Measurements from ENCODE around the gene ARHGAP19.

ARHGAP19 gene

DNA sequence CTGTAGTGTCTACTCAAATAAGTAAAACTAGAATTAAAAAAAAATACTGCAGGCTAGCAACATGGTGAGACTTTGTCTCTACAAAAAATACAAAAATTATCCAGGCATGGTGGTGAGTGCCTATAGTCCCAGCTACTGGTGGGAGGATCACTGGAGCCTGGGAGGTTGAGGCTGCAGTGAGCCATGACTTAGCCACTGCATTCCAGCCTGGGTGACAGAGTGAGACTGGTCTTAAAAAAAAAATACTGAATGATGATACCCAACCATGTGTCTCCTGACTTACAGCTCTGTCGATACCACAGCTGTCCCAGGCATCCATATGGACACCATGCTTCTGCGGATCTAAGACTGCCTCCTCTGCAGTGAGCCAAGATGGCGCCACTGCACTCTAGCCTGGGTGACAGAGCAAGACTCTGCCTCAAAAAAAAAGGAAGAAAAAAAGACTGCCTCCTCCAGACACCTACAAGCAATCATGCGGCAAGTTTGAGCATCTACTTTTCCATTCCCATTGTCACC, 18.7 kb upstream of the ARHGAP19 start:
- no peak for DNase-seq (ENCODE audit: low read depth)
- H3K4me3 ChIP-seq (ENCODE audit: low read depth, low read length): no peak overlapping the region
- in situ Hi-C loops (cut with HindIII; ENCODE audit: low sequenced_read_pairs): no loop called here
- TF ChIP-seq, protein P1, sequence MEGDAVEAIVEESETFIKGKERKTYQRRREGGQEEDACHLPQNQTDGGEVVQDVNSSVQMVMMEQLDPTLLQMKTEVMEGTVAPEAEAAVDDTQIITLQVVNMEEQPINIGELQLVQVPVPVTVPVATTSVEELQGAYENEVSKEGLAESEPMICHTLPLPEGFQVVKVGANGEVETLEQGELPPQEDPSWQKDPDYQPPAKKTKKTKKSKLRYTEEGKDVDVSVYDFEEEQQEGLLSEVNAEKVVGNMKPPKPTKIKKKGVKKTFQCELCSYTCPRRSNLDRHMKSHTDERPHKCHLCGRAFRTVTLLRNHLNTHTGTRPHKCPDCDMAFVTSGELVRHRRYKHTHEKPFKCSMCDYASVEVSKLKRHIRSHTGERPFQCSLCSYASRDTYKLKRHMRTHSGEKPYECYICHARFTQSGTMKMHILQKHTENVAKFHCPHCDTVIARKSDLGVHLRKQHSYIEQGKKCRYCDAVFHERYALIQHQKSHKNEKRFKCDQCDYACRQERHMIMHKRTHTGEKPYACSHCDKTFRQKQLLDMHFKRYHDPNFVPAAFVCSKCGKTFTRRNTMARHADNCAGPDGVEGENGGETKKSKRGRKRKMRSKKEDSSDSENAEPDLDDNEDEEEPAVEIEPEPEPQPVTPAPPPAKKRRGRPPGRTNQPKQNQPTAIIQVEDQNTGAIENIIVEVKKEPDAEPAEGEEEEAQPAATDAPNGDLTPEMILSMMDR (IDR thresholded peaks at IDR 0.05; ENCODE audit: low read depth, low read length, missing control alignments): no peak

DNA sequence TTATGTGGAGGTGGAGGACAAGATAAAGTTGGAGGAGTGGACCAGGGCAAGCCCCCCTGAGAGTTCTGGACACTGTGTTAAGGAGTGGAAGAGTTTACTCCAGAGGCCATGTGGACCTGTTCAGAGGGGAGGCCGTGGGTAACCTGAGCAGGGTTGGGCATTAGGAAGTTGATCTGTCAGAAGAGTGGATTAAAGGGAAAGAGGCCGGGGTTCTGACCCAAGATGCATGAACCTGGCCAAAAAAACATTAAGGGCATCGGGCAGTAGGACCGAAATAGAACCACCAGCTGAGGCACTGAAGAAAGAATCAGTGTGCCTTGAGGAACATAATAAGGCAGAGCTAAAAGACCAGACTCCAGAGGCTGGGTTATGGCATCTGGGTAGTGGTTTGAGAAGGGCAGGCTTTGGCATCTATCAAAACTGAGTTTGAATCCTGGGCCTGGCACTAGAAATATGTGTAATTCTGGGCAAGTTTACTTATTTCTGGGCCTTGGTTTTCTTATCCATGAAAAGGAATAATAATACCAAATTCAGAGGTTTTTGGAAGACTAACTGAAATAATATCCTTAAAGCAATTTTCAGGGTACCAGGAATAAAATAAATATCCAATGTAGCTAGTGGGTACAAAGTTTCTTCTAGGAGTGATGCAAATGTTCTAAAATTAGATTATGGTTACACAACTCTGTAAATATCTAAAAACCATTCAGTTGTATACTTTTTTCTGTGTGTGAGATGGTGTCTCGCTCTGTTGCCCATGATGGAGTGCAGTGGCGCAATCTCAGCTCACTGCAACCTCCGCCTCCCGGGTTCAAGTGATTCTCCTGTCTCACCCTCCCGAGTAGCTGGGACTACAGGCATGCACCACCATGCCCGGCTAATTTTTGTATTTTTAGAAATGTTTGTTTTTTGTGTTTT, 15.7 kb upstream of the ARHGAP19 start:
- in situ Hi-C loops (cut with HindIII; ENCODE audit: low sequenced_read_pairs): no loop called here
- no peak overlapping the region for H3K4me3 ChIP-seq (ENCODE audit: low read depth, low read length)
- TF ChIP-seq, protein P1 (IDR thresholded peaks at IDR 0.05; ENCODE audit: low read depth, low read length, missing control alignments): no peak
- no peak for DNase-seq (ENCODE audit: low read depth)

DNA sequence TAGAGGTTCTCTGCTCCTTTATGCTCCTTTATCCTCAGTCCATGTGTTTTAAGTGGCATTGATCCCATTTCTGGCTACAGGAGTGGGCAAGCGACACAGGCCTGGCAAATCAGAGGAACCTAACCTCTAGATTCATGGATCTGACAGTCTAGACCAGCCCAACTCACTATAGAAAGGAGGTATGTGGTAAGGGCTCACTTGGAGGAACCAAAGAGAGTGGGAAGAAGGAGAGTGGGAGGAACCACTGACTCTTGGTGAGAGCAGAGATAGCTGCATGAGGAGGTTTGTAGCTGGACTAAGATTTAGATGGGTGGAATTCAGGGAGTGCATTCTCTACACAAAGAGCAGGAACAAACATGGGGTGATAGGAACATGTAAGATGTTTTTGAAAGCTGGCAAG, 15.0 kb upstream of the ARHGAP19 start:
- TF ChIP-seq, protein P1 (IDR thresholded peaks at IDR 0.05; ENCODE audit: low read depth, low read length, missing control alignments): no peak
- in situ Hi-C loops (cut with HindIII; ENCODE audit: low sequenced_read_pairs): no loop called here
- H3K4me3 ChIP-seq (ENCODE audit: low read depth, low read length): no peak overlapping the region
- DNase-seq (ENCODE audit: low read depth): no peak

DNA sequence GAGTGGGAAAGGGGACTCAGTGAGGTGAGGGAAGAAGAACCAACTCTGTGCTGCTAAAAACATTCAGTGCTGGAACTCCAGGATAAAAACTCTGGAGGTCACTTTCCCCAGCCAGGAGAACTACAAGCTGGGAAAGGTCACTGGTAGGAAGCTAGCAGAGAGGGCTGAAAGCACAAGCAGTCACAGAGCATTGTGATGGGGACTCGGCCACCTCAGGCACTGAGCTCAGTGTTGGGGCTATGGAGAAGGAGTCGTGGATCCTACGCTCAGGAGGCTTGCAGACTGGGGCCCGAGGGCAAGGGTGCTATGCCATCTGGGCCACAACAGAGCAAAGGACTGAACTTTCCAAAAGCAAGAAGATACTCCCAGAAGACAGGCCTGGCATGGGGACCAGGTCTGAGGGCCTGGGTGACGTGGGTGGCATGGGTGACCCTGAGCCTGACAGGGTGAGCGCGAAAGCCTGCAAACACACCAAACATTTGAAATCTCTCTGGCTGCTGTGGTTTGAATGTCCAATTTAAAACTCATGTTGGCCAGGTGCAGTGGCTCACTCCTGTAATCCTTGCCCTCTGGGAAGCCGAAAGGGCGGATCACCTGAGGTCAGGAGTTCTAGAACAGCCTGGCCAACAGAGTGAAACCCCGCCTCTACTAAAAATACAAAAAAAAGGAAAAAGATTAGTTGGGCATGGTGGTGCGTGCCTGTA, 9.8 kb upstream of the ARHGAP19 start:
- in situ Hi-C loops (cut with HindIII; ENCODE audit: low sequenced_read_pairs): no loop called here
- DNase-seq (ENCODE audit: low read depth): no peak
- no peak overlapping the region for H3K4me3 ChIP-seq (ENCODE audit: low read depth, low read length)
- TF ChIP-seq, protein P1 (IDR thresholded peaks at IDR 0.05; ENCODE audit: low read depth, low read length, missing control alignments): no peak

DNA sequence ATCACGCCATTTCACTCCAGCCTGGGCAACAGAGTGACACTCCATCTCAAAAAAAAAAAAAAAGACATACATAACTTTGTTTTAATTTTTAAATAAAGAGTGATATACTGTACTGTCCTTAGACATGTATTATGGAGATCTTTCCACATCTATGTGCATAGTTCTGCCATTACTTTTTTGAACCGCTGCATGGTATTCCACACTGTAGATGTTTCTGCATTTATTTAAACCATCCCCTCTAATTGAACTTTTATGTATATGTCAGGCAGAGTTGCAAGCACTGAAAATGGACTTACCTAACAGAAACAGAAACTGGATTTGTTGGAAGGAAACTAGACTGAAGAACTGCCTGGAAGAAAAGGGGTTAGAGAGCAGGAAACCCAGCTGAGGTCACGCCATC, 8.5 kb upstream of the ARHGAP19 start:
- no peak for DNase-seq (ENCODE audit: low read depth)
- TF ChIP-seq, protein P1 (IDR thresholded peaks at IDR 0.05; ENCODE audit: low read depth, low read length, missing control alignments): no peak
- no peak overlapping the region for H3K4me3 ChIP-seq (ENCODE audit: low read depth, low read length)
- in situ Hi-C loops (cut with HindIII; ENCODE audit: low sequenced_read_pairs): no loop called here

DNA sequence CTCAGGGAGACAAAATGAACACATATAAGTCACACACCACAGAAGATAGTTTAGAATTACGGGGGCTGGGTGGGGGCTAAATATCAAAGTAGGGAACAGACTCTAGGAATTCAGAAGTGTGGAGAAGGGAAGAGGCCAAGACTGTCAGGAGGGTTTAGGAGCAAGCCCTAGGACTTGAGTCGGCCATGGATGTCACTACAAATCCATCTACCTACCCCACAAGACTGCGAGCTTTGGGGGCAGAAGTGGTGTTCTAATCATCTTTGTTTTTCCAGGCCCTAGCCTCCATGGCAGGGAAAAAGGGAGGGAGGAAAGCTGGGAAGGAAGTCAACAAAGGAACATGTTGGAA, 5.8 kb upstream of the ARHGAP19 start:
- TF ChIP-seq, protein P1 (IDR thresholded peaks at IDR 0.05; ENCODE audit: low read depth, low read length, missing control alignments): no peak
- no peak for DNase-seq (ENCODE audit: low read depth)
- in situ Hi-C loops (cut with HindIII; ENCODE audit: low sequenced_read_pairs): no loop called here
- H3K4me3 ChIP-seq (ENCODE audit: low read depth, low read length): no peak overlapping the region
